Measurements from ENCODE around the gene DOCK1. TPM values are rescaled to one million over a fixed set of nuclear protein-coding genes. Genes with fewer than 3 reads are reported as not detected.

DOCK1 gene
- total RNA-seq, 2 donors from 2014 or later = 46.7 to 50.8 TPM

DNA sequence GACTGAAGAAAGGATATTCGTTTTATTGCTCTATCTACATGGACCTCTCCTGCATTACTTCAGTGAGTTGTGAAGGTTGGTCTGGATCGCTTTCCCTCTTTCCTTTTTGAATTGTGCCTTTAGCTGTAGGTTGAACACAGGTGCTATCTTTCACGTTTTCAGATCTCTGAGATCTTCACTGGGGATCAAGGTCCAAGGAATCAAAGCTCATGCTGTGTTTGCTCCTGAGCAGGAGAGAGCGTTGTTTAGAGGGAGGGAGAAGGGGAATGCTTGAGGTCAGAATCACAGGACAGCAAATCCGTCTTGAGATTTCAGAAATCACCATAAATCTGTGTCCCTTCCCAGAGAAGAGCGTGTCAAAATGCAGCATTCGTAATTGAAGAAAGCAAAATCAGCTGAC lies 186.1 kb downstream of the DOCK1 start:
- DNase-seq (ENCODE audit: low spot score) = no peak
- intact Hi-C loops (cut with DNase I) = no loop called here

DNA sequence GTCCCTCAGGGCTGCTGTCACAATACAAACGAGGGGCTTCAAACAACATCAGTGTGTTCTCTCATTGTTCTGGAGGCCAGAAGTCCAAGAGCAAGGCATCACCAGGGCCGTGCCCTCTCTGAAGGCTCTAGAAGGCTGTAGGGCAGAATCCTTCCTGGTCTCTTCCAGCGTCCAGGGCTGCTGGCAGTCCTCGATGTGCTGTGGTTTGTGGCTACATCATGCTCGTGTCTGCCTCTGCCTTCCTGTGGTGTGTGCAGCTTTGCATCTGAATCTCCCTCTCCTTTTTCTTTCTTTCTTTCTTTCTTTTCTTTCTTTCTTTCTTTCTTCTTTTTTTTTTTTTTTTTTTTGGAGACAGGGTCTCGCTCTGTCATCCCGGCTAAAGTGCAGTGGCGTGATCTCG lies 187.7 kb downstream of the DOCK1 start:
- intact Hi-C loops (cut with DNase I) = no loop called here

DNA sequence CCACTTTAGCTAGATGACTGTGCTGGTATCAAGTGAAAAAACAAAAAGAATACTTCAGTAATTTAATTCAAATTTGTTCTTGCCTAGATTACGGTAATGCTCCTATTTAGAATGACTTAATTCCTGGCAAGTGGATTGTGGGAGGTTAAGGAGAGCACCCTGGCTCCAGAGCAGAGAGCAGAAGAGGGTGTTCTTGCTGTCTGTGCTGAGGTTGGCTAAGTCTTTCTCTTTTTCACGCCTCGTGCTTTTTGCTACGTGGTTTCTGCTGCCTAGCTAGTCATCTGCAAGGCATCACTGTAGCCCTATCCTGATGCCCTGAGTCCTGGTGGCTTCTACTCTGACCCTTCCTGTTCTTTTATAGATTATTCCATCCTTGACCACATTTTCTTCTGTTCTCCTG lies 189.8 kb downstream of the DOCK1 start:
- intact Hi-C loops (cut with DNase I) = no loop called here
- no peak for DNase-seq (ENCODE audit: low spot score)

More for the DNA sequence above, 187.7 kb downstream of the DOCK1 start:
- DNase-seq (ENCODE audit: low spot score) = no peak

DNA sequence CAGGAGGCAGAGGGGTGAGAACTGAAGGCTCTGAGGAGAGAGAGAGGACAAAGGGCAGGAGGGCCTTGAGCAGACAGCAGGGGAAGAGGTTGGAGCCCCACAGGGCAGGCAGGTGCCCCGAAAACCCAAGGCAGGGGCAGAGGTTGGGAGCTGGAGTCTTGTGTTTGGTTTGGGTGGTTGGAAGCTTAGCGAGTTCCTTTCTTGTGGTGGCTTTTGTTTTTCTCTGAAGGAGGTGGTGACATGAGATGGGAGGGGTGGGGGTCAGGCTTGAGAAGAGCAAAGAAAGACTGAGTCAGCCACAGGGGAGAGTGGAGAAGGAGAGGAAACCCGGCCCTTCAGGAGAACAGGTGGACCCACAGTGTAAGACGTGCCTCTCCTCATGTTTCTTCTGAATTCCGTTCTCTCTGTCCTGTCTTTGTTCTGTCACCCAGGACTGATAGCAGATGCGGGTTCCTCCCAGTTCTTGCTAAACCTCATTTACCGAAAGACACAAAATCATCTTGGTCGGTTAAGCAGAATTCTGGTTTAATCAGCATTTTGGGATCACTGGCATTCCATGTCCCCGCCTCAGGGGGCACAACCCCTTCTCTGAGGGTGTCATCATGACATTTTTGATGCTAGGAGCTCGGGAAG lies 195.9 kb downstream of the DOCK1 start:
- intact Hi-C loops (cut with DNase I) = no loop called here
- no peak for DNase-seq (ENCODE audit: low spot score)

DNA sequence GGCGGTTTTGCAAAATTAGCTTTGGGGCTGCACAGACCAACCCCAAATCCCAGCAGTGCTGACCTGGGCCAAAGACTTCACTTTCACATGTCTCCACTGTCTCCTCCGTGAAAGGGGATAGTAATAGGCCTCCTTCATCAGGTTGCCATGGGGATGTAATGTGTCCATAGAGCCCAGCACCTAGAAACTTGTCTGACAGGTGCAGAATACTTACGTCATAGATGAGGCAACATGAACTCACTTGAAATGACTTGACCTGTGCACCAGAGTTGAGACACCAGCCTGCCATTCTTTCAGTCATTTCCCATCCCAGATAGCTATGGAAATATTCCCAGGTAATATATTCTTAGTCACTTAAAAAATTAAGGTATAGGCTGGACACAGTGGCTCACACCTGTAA lies 196.9 kb downstream of the DOCK1 start:
- no peak for DNase-seq (ENCODE audit: low spot score)
- intact Hi-C loops (cut with DNase I) = no loop called here

DNA sequence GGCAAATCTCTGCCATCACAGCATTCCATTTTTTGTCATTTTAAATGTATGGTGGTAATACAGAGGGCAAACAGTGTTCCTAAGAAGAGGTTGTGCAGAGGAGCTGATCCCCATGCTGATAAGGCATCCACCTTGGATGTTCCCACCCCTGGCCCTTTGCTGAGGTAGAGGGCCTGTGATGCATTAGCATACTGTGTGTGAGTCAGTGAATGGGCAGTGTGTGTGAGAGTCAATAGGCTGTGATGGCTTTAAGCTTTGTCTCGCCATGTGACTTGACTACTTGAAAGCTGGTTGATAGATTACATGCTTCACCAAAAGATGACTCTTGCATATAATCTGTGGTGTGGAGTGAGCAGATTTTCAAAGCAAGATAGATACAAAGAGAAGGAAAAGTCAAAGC lies 209.9 kb downstream of the DOCK1 start:
- no peak for DNase-seq (ENCODE audit: low spot score)
- intact Hi-C loops (cut with DNase I) = no loop called here

DNA sequence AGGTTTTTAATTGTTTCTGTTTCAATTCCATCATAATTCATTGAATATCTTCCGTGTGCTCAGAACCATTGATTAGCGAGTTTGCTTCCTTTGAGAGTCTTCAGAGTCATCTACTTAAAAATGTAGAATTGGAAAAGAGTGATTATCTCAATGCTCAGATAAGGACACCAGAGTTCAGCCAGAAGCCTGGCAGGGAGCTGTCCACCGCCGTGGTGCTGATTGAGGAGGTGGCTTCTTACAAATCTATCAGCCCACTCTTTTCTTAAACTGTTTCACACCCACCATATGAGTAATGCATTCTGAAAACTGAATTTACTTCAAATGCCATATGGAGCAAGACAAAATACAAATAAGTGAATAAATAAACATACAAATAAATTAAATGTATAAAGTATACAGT lies 211.9 kb downstream of the DOCK1 start:
- no peak for DNase-seq (ENCODE audit: low spot score)
- intact Hi-C loops (cut with DNase I) = no loop called here

DNA sequence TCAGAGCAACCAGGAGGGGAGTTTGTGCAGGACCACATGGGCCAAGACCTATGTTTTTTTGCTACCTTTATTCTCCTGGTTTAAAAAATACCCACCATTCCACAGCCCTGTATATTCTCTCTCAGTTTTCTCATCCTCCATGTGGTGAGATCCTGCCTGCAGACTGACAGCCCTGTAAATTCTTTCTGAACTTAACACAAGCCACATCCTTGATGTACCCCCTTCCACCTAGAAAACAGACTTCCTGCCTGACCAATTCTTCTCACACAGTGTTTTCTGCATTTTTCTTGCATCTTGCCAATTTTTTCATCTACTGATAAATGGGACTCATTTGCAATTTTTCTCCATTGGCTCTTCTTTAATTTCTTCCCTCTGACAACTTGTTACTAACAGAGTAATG lies 212.8 kb downstream of the DOCK1 start:
- no peak for DNase-seq (ENCODE audit: low spot score)
- intact Hi-C loops (cut with DNase I) = no loop called here

DNA sequence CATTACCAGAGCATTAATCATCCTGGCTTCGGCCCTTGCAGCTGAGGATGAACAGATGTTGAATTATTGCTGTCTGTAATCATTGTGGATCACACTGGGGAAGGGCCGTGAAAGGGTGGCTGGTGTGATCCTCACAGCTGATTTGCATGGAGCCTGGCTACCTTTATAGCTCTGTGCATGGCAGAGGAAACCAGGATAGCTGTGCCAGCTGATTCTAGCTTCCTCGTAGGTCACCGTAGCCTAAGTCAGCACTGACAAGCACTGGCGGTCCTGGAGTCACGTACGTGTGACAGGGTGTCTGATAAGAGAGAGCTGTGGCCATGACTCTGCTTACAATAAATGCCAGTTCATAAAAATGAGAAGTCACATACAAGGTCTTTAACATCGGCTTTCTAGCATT lies 214.7 kb downstream of the DOCK1 start:
- DNase-seq (ENCODE audit: low spot score) = no peak
- intact Hi-C loops (cut with DNase I) = no loop called here

DNA sequence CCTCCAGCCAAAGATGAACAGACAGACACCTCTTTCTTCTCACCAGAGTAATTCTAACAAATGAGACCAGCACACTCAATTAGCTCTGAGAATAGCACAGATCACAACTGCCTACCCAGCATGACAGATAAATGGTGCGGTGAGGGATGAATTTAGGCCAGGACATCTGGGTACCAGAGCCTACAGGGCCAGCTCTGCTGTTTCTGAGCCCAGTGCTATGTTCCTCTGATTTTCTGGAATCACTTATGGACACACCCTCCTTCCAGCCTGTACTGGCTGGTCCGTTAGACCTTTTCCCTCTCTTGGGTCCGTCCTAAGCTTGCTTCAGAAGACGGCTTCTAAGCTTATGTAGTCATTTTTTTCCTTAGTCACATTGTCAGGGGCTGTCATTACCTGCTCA lies 217.6 kb downstream of the DOCK1 start:
- no peak for DNase-seq (ENCODE audit: low spot score)
- intact Hi-C loops (cut with DNase I) = no loop called here

DNA sequence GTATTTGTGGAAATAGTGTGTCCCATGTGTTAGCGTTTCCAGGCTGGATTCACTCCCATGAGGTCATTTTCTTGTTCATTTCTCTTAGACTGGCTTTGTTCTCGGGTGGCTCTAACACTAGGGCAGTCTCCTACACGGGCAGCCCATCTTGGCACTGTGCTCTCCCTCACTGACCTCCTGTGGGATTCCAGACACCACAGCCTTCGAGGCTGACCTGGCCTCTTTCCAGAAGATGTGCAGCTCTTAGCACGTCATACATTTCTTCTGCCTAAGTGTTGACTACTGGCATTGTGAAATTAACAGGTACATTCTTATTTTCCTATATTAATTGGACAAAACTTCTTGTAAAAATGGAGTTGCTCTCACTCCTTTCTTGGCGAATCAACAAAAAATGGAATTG lies 218.4 kb downstream of the DOCK1 start:
- DNase-seq (ENCODE audit: low spot score) = no peak
- intact Hi-C loops (cut with DNase I) = no loop called here

DNA sequence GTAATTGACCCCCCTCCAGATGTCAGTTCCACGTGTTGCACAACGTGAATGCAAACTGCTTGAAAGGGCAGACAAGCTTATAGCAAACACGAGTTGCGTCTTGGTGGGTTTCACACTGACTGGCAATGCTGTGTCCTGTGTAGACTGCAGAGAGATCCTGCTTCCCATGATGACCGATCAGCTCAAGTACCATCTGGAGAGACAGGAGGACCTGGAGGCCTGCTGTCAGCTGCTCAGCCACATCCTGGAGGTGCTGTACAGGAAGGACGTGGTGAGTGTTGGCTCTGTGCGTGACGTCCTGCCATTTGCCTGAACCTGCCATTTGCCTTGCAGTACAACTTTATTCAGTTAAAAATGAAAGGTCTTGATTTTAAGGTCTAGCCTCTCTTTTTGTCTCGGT lies 220.1 kb downstream of the DOCK1 start:
- DNase-seq (ENCODE audit: low spot score) = no peak
- intact Hi-C loops (cut with DNase I) = no loop called here

DNA sequence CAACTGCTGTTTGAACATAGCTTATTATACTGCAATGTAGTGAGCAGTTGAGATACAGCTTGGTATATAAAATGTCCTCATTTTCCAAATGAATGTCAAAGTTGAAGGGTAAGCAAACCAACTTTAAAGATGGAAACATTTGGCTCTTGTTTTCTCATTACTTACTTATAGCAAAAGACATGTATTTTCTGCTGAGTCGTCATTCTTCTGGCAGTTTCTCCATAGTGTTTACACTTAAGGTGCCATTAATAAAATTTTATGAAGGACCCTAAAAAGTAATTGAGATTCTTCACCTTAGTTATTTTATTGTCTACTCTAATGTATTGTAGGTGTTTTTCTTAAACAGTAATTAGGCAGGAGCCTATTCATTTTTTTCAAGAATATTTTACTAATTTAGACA lies 222.6 kb downstream of the DOCK1 start:
- intact Hi-C loops (cut with DNase I) = no loop called here
- DNase-seq (ENCODE audit: low spot score) = no peak

DNA sequence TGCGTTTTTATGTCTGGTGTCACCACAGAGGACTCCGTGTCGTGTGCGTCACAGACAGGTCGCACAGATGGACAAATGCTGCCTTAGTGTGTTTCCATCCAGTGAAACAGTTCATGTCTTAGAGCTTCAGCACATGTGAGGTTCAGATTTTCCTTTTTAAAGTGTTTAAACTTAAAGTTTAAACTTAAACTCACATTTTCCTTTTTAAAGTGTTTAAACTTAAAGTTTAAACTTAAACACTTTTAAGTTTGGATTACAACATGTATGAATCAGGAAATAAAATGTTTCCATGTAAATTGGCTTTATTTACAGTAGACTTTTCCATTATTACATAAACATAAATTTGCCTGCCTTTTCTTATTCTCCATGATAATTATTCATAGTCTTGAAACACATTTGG lies 223.9 kb downstream of the DOCK1 start:
- DNase-seq (ENCODE audit: low spot score) = no peak
- intact Hi-C loops (cut with DNase I) = no loop called here

DNA sequence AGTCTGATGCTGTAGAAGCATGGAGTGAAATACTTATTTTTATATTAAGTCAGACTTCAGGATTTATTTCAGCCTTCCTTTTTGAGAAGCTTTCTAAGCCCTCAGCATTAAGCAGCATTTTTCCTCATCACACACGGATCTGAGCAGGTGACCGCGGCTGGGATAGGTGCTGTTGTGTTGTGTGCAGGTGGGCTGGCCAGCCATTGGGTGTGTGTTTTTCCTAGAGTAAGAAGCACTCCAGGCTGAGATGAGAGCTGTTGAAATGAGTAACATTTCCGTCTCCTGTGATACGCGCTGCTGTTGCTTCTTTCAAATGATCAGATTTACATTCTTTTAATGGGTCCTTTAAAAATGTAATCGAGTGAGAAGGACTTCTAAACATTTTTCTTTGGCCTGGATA lies 227.2 kb downstream of the DOCK1 start:
- no peak for DNase-seq (ENCODE audit: low spot score)
- intact Hi-C loops (cut with DNase I) = no loop called here

DNA sequence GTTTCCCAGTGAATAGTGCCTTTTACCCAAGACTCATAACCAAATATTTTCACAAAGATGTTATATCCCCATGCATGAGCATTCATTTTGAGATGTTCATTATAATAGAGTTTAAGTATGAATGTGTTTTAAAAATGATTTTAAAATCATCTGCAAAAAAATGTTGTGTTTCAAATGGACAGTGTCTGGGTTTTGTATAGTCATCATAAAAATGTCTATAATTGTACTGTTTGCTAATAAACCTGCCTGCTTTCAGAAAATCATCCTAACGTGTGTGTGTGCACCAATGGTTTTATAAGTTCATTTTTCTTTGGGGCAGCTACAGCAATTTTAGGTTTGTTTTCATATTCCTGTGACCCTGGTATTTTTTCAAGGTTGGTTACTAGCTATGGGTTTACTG lies 228.0 kb downstream of the DOCK1 start:
- intact Hi-C loops (cut with DNase I) = no loop called here
- no peak for DNase-seq (ENCODE audit: low spot score)

DNA sequence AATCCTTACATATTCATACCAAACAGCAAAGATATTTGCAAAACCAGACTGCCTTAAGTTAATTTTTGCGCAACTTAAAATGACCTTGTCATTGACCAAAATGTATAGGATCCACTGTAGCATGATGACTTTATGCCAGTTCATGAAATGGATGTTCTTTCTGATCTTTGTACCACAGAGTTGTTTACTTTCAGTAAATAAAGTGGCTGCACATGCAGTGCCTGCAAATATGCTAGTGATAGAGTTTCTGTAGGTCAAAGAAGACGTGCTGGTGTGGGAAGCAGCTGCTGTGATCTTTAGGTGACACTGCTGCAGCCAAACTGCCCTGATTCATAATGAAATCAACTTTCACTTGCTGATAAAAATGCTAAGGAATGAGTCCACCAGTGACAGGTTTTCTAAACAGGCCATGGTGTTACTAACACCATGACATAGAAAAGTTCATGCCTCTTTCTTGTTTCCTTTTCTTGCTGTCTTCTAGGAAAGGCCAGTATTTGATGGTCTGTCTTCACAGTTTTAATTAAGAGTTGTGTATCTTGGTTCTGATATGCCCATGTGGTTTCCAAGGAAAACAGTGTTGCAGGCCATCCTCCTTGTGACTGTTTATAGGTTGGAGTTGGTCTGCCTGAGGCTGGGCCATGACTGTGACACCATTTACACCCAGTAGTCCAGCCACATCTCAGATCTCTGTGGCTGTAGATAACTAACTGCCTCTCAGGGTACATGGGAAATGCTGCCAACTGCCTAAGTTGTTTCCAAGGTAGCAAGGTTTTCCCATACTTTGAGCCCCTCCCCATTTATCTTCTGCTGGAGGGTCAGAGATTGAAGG lies 228.7 kb downstream of the DOCK1 start:
- intact Hi-C loops (cut with DNase I) = no loop called here

DNA sequence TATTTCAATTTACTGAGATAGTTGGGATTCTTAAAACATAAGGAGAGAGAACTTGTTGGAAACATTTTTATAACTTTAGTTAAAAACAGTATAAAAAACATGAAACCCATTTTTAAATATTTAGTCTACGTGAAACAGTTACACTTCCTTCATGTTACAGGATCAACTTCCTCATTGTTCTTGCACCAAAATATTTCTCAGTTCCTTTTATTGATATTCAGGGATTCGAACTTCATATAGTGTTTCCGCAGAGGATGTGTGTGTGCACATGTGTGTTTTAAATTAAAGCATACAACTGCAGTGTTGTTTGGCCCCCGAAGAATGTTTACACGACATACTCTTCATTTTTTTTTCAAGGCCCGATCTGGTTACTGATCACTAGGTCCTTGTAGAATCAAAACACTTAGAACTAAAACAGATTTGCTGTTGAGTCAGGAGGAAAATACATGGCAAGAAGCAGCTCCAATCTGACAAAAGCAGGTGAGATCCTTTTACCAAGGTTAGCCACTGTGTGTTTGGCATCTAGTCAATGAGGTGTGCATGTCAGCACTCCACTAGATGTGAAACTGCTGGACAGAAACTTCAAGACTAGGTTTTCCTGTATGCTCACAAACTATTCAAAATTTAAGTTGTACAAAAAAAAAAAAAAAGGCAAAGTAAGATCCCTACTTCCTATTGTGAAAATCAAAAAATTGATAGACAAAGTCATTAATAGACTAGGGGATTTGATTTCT lies 230.8 kb downstream of the DOCK1 start:
- no peak for DNase-seq (ENCODE audit: low spot score)
- intact Hi-C loops (cut with DNase I) = no loop called here

More for the DNA sequence above, 228.7 kb downstream of the DOCK1 start:
- DNase-seq (ENCODE audit: low spot score) = no peak

DNA sequence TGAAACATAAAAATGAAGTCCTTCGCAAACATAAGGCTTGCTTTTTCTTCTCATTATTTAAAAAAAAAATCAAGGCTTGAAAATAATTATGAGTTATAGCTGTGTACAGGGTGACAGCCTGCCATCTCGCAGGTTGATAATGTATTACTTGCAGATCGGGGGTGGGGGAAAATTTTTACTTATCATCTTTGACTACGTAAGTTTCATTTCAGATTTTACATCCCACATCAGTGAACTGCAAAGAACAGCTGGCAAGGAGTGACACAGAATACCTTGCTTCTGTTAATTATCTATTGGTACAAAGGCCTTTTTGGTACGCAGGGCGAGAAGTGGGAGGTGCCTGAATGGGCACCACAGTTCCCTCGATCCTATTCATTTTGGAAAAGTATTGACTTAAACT lies 232.2 kb downstream of the DOCK1 start:
- intact Hi-C loops (cut with DNase I) = no loop called here
- DNase-seq (ENCODE audit: low spot score) = no peak

DNA sequence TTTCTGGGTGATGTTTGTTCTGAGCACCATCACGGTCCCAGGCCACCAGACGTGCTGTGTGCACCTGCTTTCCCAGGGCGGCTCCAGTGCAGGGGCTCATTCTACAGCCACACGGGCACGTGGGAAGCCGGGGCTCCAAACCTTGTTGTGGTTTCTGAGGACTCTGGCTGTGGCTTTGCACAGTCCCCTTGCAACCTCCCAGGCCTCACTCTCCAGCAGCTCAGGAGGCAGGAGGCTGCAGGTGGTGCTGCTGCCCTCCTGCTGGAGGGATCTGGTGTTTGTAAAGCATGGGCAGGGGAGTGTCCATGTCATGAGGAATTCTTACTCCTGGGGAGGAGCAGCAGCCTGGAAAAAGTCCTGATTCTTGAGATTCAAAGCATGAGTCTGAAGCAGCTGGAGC lies 236.9 kb downstream of the DOCK1 start:
- intact Hi-C loops (cut with DNase I) = no loop called here
- DNase-seq (ENCODE audit: low spot score) = no peak

DNA sequence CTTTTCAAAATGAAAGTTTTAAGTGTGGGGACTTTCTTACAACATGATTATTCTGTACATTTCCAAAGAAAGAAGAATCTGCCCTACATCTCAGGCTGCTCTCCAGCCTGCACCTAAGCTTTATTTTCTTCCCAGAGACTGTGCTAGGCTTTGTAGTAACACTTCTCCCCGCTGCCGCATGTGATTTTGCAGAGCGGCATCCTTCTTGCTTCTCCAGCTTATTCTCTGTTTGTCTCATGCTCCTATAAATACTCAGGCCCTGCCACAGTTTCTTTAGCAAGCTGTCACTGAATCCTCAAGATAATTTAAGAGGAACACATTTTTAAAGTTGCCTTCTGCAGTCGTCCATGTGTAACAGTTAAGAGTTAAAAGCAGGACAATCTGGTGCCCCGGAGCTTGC lies 237.6 kb downstream of the DOCK1 start:
- intact Hi-C loops (cut with DNase I) = no loop called here
- DNase-seq (ENCODE audit: low spot score) = no peak
